Esophagus squamous epithelium (tissue), 5 donors: ENCODE measurements around the gene SELENOV. TPM values are rescaled to one million over a fixed set of nuclear protein-coding genes. Genes with fewer than 3 reads are reported as not detected.

Experiments
- DNase-seq: peaks from one replicate; lab custom pipeline; 2025; lab: John Stamatoyannopoulos, UW
- H3K27ac ChIP-seq, 4 donors: fragments of 200-600 bp; sonication (generic); one replicate each; pipeline ENCODE4 v1.5.1; 2016 to 2019; ENCODE audit warnings: mild to moderate bottlenecking in 1 of 4
- H3K27me3 ChIP-seq, 4 donors: fragments of 200-600 bp; sonication (generic); 1 replicate in 3 of 4; 2 replicates in 1 of 4; pipeline versions ENCODE4 v1.5.1 to v1.6.0; 2017 to 2021; ENCODE audit warnings: antibody characterized with exemption in 1 of 4
- H3K36me3 ChIP-seq, 3 donors: fragments of 200-600 bp; sonication (generic); one replicate each; pipeline ENCODE4 v1.5.1; 2016 to 2019
- H3K4me1 ChIP-seq, 3 donors: fragments of 200-600 bp; sonication (generic); one replicate each; pipeline ENCODE4 v1.5.1; 2017 to 2019
- H3K4me3 ChIP-seq, 4 donors: fragments of 200-600 bp; sonication (generic); 1 replicate in 3 of 4; 2 replicates in 1 of 4; pipeline ENCODE4 v1.5.1; 2016 to 2019; ENCODE audit warnings: mild to moderate bottlenecking in 2 of 4, moderate library complexity in 1 of 4
- H3K9me3 ChIP-seq, 3 donors: fragments of 200-600 bp; sonication (generic); one replicate each; pipeline ENCODE4 v1.5.1; 2016 to 2019
- CTCF ChIP-seq, 6 experiments: fragments of 450-650 bp in 4 of 6; fragments of 200-600 bp in 2 of 6; sonication (generic) in 2 of 6; IDR thresholded peaks; one replicate each; pipeline ENCODE4 v1.5.1; 2016 to 2019; ENCODE audit warnings: antibody characterized with exemption in 6 of 6, mild to moderate bottlenecking in 4 of 6, moderate library complexity in 4 of 6
- POLR2A ChIP-seq, 4 donors: fragments of 450-650 bp; IDR thresholded peaks; one replicate each; pipeline ENCODE4 v1.6.1; 2017; ENCODE audit warnings: antibody characterized with exemption in 4 of 4, mild to moderate bottlenecking in 4 of 4, moderate library complexity in 3 of 4
- WGBS, 2 donors: methylation state at CpG; one replicate each; pipeline ENCODE4 v1.1.5; 2018; 5-methylcytosine and 5-hydroxymethylcytosine counted together
- intact Hi-C: fragments of 100-400 bp; cut with DNase I; formaldehyde crosslinking; loops from one replicate; pipeline ENCODE4 v1.15.0; 2022
- total RNA-seq, 4 donors: library from RNA; depleted of rRNA; stranded (reverse); fragments of >200 nt; gene quantifications; one replicate each; pipeline ENCODE4 v1.1.0, GENCODE V29; 2016
- donor health status: DM: yes; HTN: yes; CAD: no.

SELENOV gene
- total RNA-seq, 4 donors from 2014 or later = not detected

GRCh38 chr19:39558624-39559117, 43.7 kb downstream of the SELENOV start:
- no peak for DNase-seq
- Histone ChIP-seq H3K36me3 (no peaks in the 10 kb centered on the region), H3K4me1 (peaks cover 0 to 9% (median 0%) of the 10 kb centered on the region in 3 donors), H3K4me3 (no peak overlapping the region), H3K9me3 (no peaks in the 10 kb centered on the region), H3K27ac (no peak overlapping the region), H3K27me3 (peaks cover 0 to 4% (median 0%) of the 10 kb centered on the region in 4 donors)
- 57 to 70% methylated on average over 6 of the region's 6 CpGs for WGBS, 2 donors
- intact Hi-C loops = no loop called here
- TF ChIP-seq CTCF (IDR thresholded peaks at IDR 0.05) = no peak
- TF ChIP-seq POLR2A (IDR thresholded peaks at IDR 0.05) = no peak

- no peak overlapping the region for H3K4me3 ChIP-seq
- TF ChIP-seq POLR2A (IDR thresholded peaks at IDR 0.05) (no peak), CTCF (IDR thresholded peaks at IDR 0.05) (no peak)
- no peak for DNase-seq
- no peaks in the 10 kb centered on the region for H3K9me3 ChIP-seq
- peaks cover 0 to 29% (median 0%) of the 10 kb centered on the region in 4 donors for H3K27me3 ChIP-seq
- peaks cover 0 to 6% (median 0%) of the 10 kb centered on the region in 3 donors for H3K4me1 ChIP-seq
- H3K36me3 ChIP-seq = no peaks in the 10 kb centered on the region
- intact Hi-C loops = no loop called here
- 37 to 50% methylated on average over 1 to 2 of the region's 2 CpGs for WGBS, 2 donors
- no peak overlapping the region for H3K27ac ChIP-seq
These were observed 48.5 kb downstream of the SELENOV start for GRCh38 chr19:39563408-39563807.

GRCh38 chr19:39566064-39566463, 51.1 kb downstream of the SELENOV start:
- no peaks in the 10 kb centered on the region for H3K9me3 ChIP-seq
- peaks cover 0 to 5% (median 0%) of the 10 kb centered on the region in 3 donors for H3K4me1 ChIP-seq
- no peak for TF ChIP-seq CTCF (IDR thresholded peaks at IDR 0.05)
- no peak for TF ChIP-seq POLR2A (IDR thresholded peaks at IDR 0.05)
- peaks cover 0 to 48% (median 0%) of the 10 kb centered on the region in 4 donors for H3K27me3 ChIP-seq
- no peak overlapping the region for H3K27ac ChIP-seq
- no peaks in the 10 kb centered on the region for H3K36me3 ChIP-seq
- WGBS, 2 donors = 42 to 49% methylated on average over 3 of the region's 3 CpGs
- intact Hi-C loops = no loop called here
- H3K4me3 ChIP-seq = no peak overlapping the region
- DNase-seq = no peak

- Histone ChIP-seq H3K27ac (no peak overlapping the region), H3K4me3 (no peak overlapping the region), H3K4me1 (peaks cover 0 to 4% (median 0%) of the 10 kb centered on the region in 3 donors), H3K36me3 (no peaks in the 10 kb centered on the region), H3K27me3 (peaks cover 0 to 45% (median 0%) of the 10 kb centered on the region in 4 donors), H3K9me3 (no peaks in the 10 kb centered on the region)
- no peak for DNase-seq
- WGBS, 2 donors = 48 to 72% methylated on average over 3 of the region's 3 CpGs
- intact Hi-C loops = no loop called here
- TF ChIP-seq CTCF (IDR thresholded peaks at IDR 0.05) = no peak
- no peak for TF ChIP-seq POLR2A (IDR thresholded peaks at IDR 0.05)
These were observed 53.7 kb downstream of the SELENOV start for GRCh38 chr19:39568604-39569003.

Other genes starting within 250 kb of the SELENOV start
- not detected for gene IFNL2, start 246.7 kb upstream of the SELENOV start, total RNA-seq
- gene IFNL1, start 218.7 kb upstream of the SELENOV start, total RNA-seq = not detected
- 1 to 10 TPM in 1 of 4 donors, under 1 TPM in 3; 0.35 to 1.3 (median 0.67) TPM for gene LRFN1, start 194.3 kb upstream of the SELENOV start, total RNA-seq
- 10 to 100 TPM in 1 of 4 donors, 1 to 10 TPM in 3; 1.9 to 15.8 (median 4.5) TPM for gene GMFG, start 179.1 kb upstream of the SELENOV start, total RNA-seq
- 100 to 1,000 TPM in 1 of 4 donors, 10 to 100 TPM in 3; 49.1 to 131 (median 75.2) TPM for gene SAMD4B, start 172.7 kb upstream of the SELENOV start, total RNA-seq
- 10 to 100 TPM; 35.4 to 53.6 (median 38.1) TPM for gene PAF1, start 124.0 kb upstream of the SELENOV start, total RNA-seq
- 10 to 100 TPM; 11.8 to 20.1 (median 16.5) TPM for gene MED29, start 123.8 kb upstream of the SELENOV start, total RNA-seq
- gene ZFP36, start 108.3 kb upstream of the SELENOV start, total RNA-seq = 100 to 1,000 TPM in 3 of 4 donors, 10 to 100 TPM in 1; 72.1 to 230 (median 121) TPM
- gene PLEKHG2, start 102.5 kb upstream of the SELENOV start, total RNA-seq = 1 to 10 TPM; 4.8 to 9.3 (median 7.6) TPM
- 1,000 to 10,000 TPM in 3 of 4 donors, 100 to 1,000 TPM in 1; 509 to 2,477 (median 1,257) TPM for gene RPS16, start 79.2 kb upstream of the SELENOV start, total RNA-seq
- gene SUPT5H, start 69.6 kb upstream of the SELENOV start, total RNA-seq = 10 to 100 TPM; 39.5 to 80.3 (median 67.7) TPM
- 10 to 100 TPM; 34.0 to 63.2 (median 51.5) TPM for gene TIMM50, start 34.3 kb upstream of the SELENOV start, total RNA-seq
- gene DLL3, start 16.2 kb upstream of the SELENOV start, total RNA-seq = not detected
- 1 to 10 TPM in 1 of 4 donors, under 1 TPM in 2, not detected in 1; 0.48 to 3.6 (median 0.79) TPM for gene EID2B, start 17.7 kb downstream of the SELENOV start, total RNA-seq
- gene EID2, start 25.0 kb downstream of the SELENOV start, total RNA-seq = 10 to 100 TPM in 1 of 4 donors, 1 to 10 TPM in 3; 6.0 to 10.5 (median 9.5) TPM
- gene LGALS13, start 87.4 kb downstream of the SELENOV start, total RNA-seq = not detected
- not detected for gene LGALS16, start 140.8 kb downstream of the SELENOV start, total RNA-seq
- not detected for gene LGALS14, start 189.3 kb downstream of the SELENOV start, total RNA-seq
- not detected for gene CLC, start 222.9 kb downstream of the SELENOV start, total RNA-seq